HepG2 (cell line): ENCODE measurements around the gene SRPRA. TPM values are rescaled to one million over a fixed set of nuclear protein-coding genes. Genes with fewer than 3 reads are reported as not detected.
A peak's percentile ranks its signal among the peaks of the same experiment; 100 is the strongest.

ENCODE experiments used
- ATAD3A ChIP-seq: sonication (generic); formaldehyde crosslinking; IDR thresholded peaks from 2 replicates; pipeline ENCODE4 v1.4.0; 2020; ENCODE audit warnings: missing genetic modification reagents
- BCLAF1 ChIP-seq: fragments of 450-650 bp; IDR thresholded peaks from 2 replicates; pipeline ENCODE4 v1.6.1; 2017; ENCODE audit warnings: mild to moderate bottlenecking
- BRD4 ChIP-seq: sonication (generic); formaldehyde crosslinking; IDR thresholded peaks from 2 replicates; pipeline ENCODE4 v1.4.0; 2020; ENCODE audit warnings: missing genetic modification reagents
- CBFB ChIP-seq: sonication (generic); formaldehyde crosslinking; IDR thresholded peaks from 2 replicates; pipeline ENCODE4 v1.4.0; 2020; ENCODE audit warnings: missing genetic modification reagents
- HNF1B ChIP-seq: sonication (generic); formaldehyde crosslinking; IDR thresholded peaks from 2 replicates; pipeline ENCODE4 v1.5.1; 2020; ENCODE audit warnings: mild to moderate bottlenecking, moderate library complexity, missing genetic modification reagents
- IRX3 ChIP-seq: sonication (generic); formaldehyde crosslinking; IDR thresholded peaks from 2 replicates; pipeline ENCODE4 v1.8.1; 2023; ENCODE audit warnings: mild to moderate bottlenecking, low read depth, missing genetic modification reagents, borderline replicate concordance
- KLF12 ChIP-seq: sonication (generic); formaldehyde crosslinking; IDR thresholded peaks from 2 replicates; pipeline ENCODE4 v1.4.0; 2020; ENCODE audit warnings: missing genetic modification reagents, borderline replicate concordance
- MYC ChIP-seq: sonication (generic); formaldehyde crosslinking; IDR thresholded peaks from 2 replicates; pipeline ENCODE4 v1.9.0; 2021; ENCODE audit warnings: missing genetic modification reagents, borderline replicate concordance
- MYPOP ChIP-seq: sonication (generic); formaldehyde crosslinking; IDR thresholded peaks from 2 replicates; pipeline ENCODE4 v1.8.1; 2023; ENCODE audit warnings: mild to moderate bottlenecking, moderate library complexity, missing genetic modification reagents
- PHB2 ChIP-seq: fragments of 450-650 bp; IDR thresholded peaks from 2 replicates; pipeline ENCODE4 v1.6.1; 2018; ENCODE audit not compliant: partially characterized antibody
- RARA ChIP-seq: IDR thresholded peaks from 2 replicates; pipeline ENCODE4 v1.6.1; 2016; ENCODE audit warnings: missing genetic modification reagents, missing compliant biosample characterization
- RBM22 ChIP-seq: fragments of 200-400 bp; formaldehyde crosslinking; optimal IDR thresholded peaks from 2 replicates; pipeline ENCODE3; 2017; ENCODE audit warnings: mild to moderate bottlenecking, low read length, moderate library complexity
- SAFB2 ChIP-seq: sonication (generic); formaldehyde crosslinking; IDR thresholded peaks from 2 replicates; pipeline ENCODE4 v1.5.1; 2020; ENCODE audit warnings: missing genetic modification reagents, low read depth, mild to moderate bottlenecking, borderline replicate concordance
- SIX1 ChIP-seq: sonication (generic); formaldehyde crosslinking; IDR thresholded peaks from 2 replicates; pipeline ENCODE4 v1.4.0; 2020; ENCODE audit warnings: missing genetic modification reagents, borderline replicate concordance
- TCF7 ChIP-seq: sonication (generic); IDR thresholded peaks from 2 replicates; pipeline ENCODE4 v1.6.1; 2016; ENCODE audit warnings: antibody characterized with exemption, low read depth
- YY1 ChIP-seq: IDR thresholded peaks from 2 replicates; pipeline ENCODE4 v1.6.1; 2011; ENCODE audit warnings: low read length, low read depth, moderate library complexity, mild to moderate bottlenecking; ENCODE audit not compliant: insufficient read depth, insufficient replicate concordance
- ZIK1 ChIP-seq: sonication (generic); formaldehyde crosslinking; IDR thresholded peaks from 2 replicates; pipeline ENCODE4 v1.5.0; 2020; ENCODE audit warnings: mild to moderate bottlenecking, low read depth, missing genetic modification reagents, borderline replicate concordance
- ZNF12 ChIP-seq: sonication (generic); formaldehyde crosslinking; IDR thresholded peaks from 2 replicates; pipeline ENCODE4 v1.5.0; 2020; ENCODE audit warnings: missing genetic modification reagents
- ZNF230 ChIP-seq: sonication (generic); formaldehyde crosslinking; IDR thresholded peaks from 2 replicates; pipeline ENCODE4 v1.4.0; 2020; ENCODE audit warnings: mild to moderate bottlenecking, missing genetic modification reagents
- ZNF235 ChIP-seq: sonication (generic); formaldehyde crosslinking; IDR thresholded peaks from 2 replicates; pipeline ENCODE4 v1.8.1; 2023; ENCODE audit warnings: mild to moderate bottlenecking, missing genetic modification reagents, borderline replicate concordance
- ZNF414 ChIP-seq: sonication (generic); formaldehyde crosslinking; IDR thresholded peaks from 2 replicates; pipeline ENCODE4 v1.5.0; 2020; ENCODE audit warnings: missing genetic modification reagents
- ZNF562 ChIP-seq: sonication (generic); formaldehyde crosslinking; IDR thresholded peaks from 2 replicates; pipeline ENCODE4 v1.8.0; 2022; ENCODE audit warnings: missing genetic modification reagents, borderline replicate concordance
- ZNF720 ChIP-seq: sonication (generic); formaldehyde crosslinking; IDR thresholded peaks from 2 replicates; pipeline ENCODE4 v1.4.0; 2020; ENCODE audit warnings: missing genetic modification reagents
- polyA plus RNA-seq, 8 experiments: library from polyadenylated mRNA; depleted of rRNA in 3 of 8; stranded (reverse) in 7 of 8; unstranded in 1 of 8; fragments of >200 nt; fragmentation: Illumina TruSeq in 4 of 8; extraction: Trizol in 4 of 8; gene quantifications; 2 replicates each; pipeline versions ENCODE4 v1.2.1 to v1.2.3, GENCODE V29; 2011 to 2016; ENCODE audit warnings: low read depth in 4 of 8, missing spikeins in 1 of 8, mixed read lengths in 1 of 8; ENCODE audit not compliant: insufficient read depth in 1 of 8
- total RNA-seq, 5 experiments: library from RNA; depleted of rRNA; stranded (reverse); fragments of >200 nt; fragmentation: Illumina TruSeq; extraction: Trizol; gene quantifications; 2 replicates each; pipeline ENCODE4 v1.2.3, GENCODE V29; 2016; ENCODE audit warnings: low read depth in 1 of 5

SRPRA gene
- total and polyA plus RNA-seq, 2 of the 13 experiments (the other 11 are each of a cell fraction or from before 2014, with no cell fraction given) = 27.7 to 64.6 TPM

GRCh38 chr11:126303623-126304456 lies 35.1 kb upstream of the SRPRA start, which contains the start of gene DCPS (continued):
- TF ChIP-seq CBFB (CRISPR knock-in tag) (peak; percentile 67; the same call in 1 of the 2 replicates), ATAD3A (CRISPR knock-in tag) (0 out of 2 replicates have a peak, but pooled peaks have one; percentile 56), IRX3 (peak; percentile 87; the same call in 1 of the 2 replicates), YY1 (peak; percentile 94), PHB2 (no peak), BCLAF1 (no peak), ZIK1 (CRISPR knock-in tag) (peak; percentile 87), ZNF12 (peak; percentile 74; the same call in 1 of the 2 replicates), ZNF414 (CRISPR knock-in tag) (peak; percentile 41; the same call in 1 of the 2 replicates), ZNF720 (no peak), RBM22 (peak; percentile 55), KLF12 (CRISPR knock-in tag) (peak; percentile 95; the same call in 1 of the 2 replicates), ZNF235 (CRISPR knock-in tag) (peak; percentile 84), ZNF562 (CRISPR knock-in tag) (no peak), SAFB2 (CRISPR knock-in tag) (peak; percentile 95; the same call in 1 of the 2 replicates), TCF7 (peak; percentile 6; the same call in 1 of the 2 replicates), ZNF230 (CRISPR knock-in tag) (peak; percentile 67; the same call in 1 of the 2 replicates), SIX1 (CRISPR knock-in tag) (0 out of 2 replicates have a peak, but pooled peaks have one; percentile 45), HNF1B (CRISPR knock-in tag) (peak; percentile 91), MYPOP (peak; percentile 78), MYC (CRISPR knock-in tag) (peak; percentile 95), BRD4 (CRISPR knock-in tag) (peak; percentile 95), RARA (CRISPR knock-in tag) (no peak)
